Gastrocnemius medialis (tissue), 4 donors: ENCODE results near the gene KRT86.

Experiments used
- POLR2A ChIP-seq, 2 donors: fragments of 450-650 bp; IDR thresholded peaks; one replicate each; pipeline ENCODE4 v1.6.1; 2017; ENCODE audit warnings: antibody characterized with exemption in 2 of 2, mild to moderate bottlenecking in 2 of 2, moderate library complexity in 2 of 2
- TF ChIP-seq, protein P1 (sequence below), 5 experiments: fragments of 450-650 bp in 3 of 5; fragments of 200-600 bp in 2 of 5; sonication (generic) in 2 of 5; IDR thresholded peaks in 4 of 5; conservative IDR thresholded peaks in 1 of 5; 1 replicate in 4 of 5; 2 replicates in 1 of 5; pipeline ENCODE4 v1.5.1; 2016 to 2019; ENCODE audit warnings: antibody characterized with exemption in 5 of 5, mild to moderate bottlenecking in 3 of 5, moderate library complexity in 3 of 5

DNA sequence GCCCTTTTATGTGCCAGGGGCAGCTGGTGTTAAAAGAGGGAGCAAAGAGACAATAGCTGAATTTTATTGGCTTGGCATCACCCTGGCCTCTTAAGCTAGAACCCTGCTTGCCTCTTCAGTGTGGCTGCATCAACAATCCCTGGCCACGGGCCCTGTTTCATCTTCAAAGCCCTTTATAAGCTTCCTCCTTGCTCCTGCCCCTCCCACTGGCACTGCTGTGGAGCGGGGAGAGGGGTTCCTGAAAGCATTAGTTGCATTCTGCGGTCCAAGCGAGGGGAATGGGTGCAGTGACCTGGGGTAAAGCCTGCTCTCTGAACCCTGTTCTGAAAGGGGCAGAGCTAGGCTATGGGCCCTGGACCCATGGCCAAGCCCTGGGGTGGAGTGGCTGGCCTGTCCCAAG lies 47.0 kb downstream of the KRT86 start:
- TF ChIP-seq, protein P1, sequence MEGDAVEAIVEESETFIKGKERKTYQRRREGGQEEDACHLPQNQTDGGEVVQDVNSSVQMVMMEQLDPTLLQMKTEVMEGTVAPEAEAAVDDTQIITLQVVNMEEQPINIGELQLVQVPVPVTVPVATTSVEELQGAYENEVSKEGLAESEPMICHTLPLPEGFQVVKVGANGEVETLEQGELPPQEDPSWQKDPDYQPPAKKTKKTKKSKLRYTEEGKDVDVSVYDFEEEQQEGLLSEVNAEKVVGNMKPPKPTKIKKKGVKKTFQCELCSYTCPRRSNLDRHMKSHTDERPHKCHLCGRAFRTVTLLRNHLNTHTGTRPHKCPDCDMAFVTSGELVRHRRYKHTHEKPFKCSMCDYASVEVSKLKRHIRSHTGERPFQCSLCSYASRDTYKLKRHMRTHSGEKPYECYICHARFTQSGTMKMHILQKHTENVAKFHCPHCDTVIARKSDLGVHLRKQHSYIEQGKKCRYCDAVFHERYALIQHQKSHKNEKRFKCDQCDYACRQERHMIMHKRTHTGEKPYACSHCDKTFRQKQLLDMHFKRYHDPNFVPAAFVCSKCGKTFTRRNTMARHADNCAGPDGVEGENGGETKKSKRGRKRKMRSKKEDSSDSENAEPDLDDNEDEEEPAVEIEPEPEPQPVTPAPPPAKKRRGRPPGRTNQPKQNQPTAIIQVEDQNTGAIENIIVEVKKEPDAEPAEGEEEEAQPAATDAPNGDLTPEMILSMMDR (IDR thresholded peaks at IDR 0.05 in 4 of 5, conservative IDR thresholded peaks at IDR 0.05 in 1 of 5): no peak
- TF ChIP-seq POLR2A (IDR thresholded peaks at IDR 0.05): no peak
